K562 (cell line): ENCODE results near the gene NUDT6. TPM values are rescaled to one million over a fixed set of nuclear protein-coding genes. Genes with fewer than 3 reads are reported as not detected.

Source experiments
- ATAC-seq: fragments of 200-7000 bp; cut with Tn5 transposase; 3 replicates; pipeline ENCODE4 v1.9.1; 2020; ENCODE audit warnings: moderate library complexity
- BruUV-seq: library from RNA; stranded (reverse); fragments of 400-500 nt; replicated peaks from 2 replicates; lab custom pipeline; 2021; lab: Mats Ljungman, UMichigan
- CTCF ChIA-PET: fragments of 300-600 bp; formaldehyde crosslinking; extraction: SDS; loops from one replicate; lab custom pipeline; 2021; ENCODE audit warnings: low intra/inter-chr PET ratio; lab: Yijun Ruan, JAX
- POLR2A ChIA-PET: fragments of 300-600, 350-650 bp; sonication (Branson Sonifier 250); formaldehyde crosslinking; extraction: SDS; loops from one replicate; lab custom pipeline; 2021; ENCODE audit warnings: antibody characterized with exemption, inconsistent platforms; lab: Yijun Ruan, JAX
- DNase-seq, 4 experiments: peaks; one replicate each; pipeline versions ENCODE4 v3.0.0 to v3.0.0-alpha.2; 2011 to 2018; ENCODE audit warnings: low spot score in 3 of 4, mixed read lengths in 3 of 4; ENCODE audit errors: extremely low read depth in 1 of 4
- FAIRE-seq: peaks from 2 replicates; lab custom pipeline; 2011; peaks lifted over from hg19 to GRCh38; lab: Jason Lieb, UNC
- H2AFZ ChIP-seq: 2 replicates; pipeline ENCODE4 v1.6.0; 2011; ENCODE audit warnings: low read depth, low read length, control low read depth, inconsistent platforms
- H3K27ac ChIP-seq: fragments of 200-600 bp; 3 replicates; pipeline ENCODE4 v1.8.0; 2011; ENCODE audit warnings: low read depth, mild to moderate bottlenecking, control low read depth, inconsistent platforms, low read length, moderate library complexity, mixed read lengths; ENCODE audit errors: extremely low read depth
- H3K27me3 ChIP-seq, 2 experiments: fragments of 300-600 bp in 1 of 2; 2 replicates in 1 of 2; 3 replicates in 1 of 2; pipeline versions ENCODE4 v1.6.0 to v1.8.0; 2011; ENCODE audit warnings: inconsistent platforms in 2 of 2, low read length in 2 of 2, mild to moderate bottlenecking in 1 of 2, mixed read lengths in 1 of 2, moderate library complexity in 1 of 2; ENCODE audit not compliant: control insufficient read depth in 2 of 2, insufficient read depth in 2 of 2
- H3K36me3 ChIP-seq: fragments of 300-600 bp; 3 replicates; pipeline ENCODE4 v1.8.0; 2011; ENCODE audit warnings: mild to moderate bottlenecking, low read length, inconsistent platforms; ENCODE audit not compliant: control insufficient read depth, insufficient read depth
- H3K4me1 ChIP-seq, 2 experiments: fragments of 200-600 bp in 1 of 2; replicated peaks in 1 of 2; 2 replicates in 1 of 2; 3 replicates in 1 of 2; pipeline versions ENCODE4 v1.5.1 to v1.8.0; 2011; ENCODE audit warnings: inconsistent platforms in 2 of 2, low read length in 2 of 2, mild to moderate bottlenecking in 1 of 2, mixed read lengths in 1 of 2, moderate library complexity in 1 of 2; ENCODE audit not compliant: control insufficient read depth in 2 of 2, insufficient read depth in 2 of 2
- H3K4me2 ChIP-seq: 2 replicates; pipeline ENCODE4 v1.6.1; 2011; ENCODE audit warnings: low read length, control low read depth, inconsistent platforms, mixed read lengths; ENCODE audit not compliant: insufficient read depth
- H3K4me3 ChIP-seq: fragments of 200-600 bp; sonication (generic), shearing (Covaris generic); 2 replicates; pipeline ENCODE4 v1.5.1; 2016; ENCODE audit warnings: control low read depth, inconsistent platforms
- H3K79me2 ChIP-seq: fragments of 200-600 bp; 3 replicates; pipeline ENCODE4 v1.8.0; 2011; ENCODE audit warnings: low read length, inconsistent platforms; ENCODE audit not compliant: control insufficient read depth, insufficient read depth
- H3K9ac ChIP-seq, 2 experiments: 2 replicates each; pipeline versions ENCODE4 v1.6.0 to v1.6.1; 2011; ENCODE audit warnings: low read depth in 2 of 2, low read length in 2 of 2, control low read depth in 1 of 2, inconsistent platforms in 1 of 2, mild to moderate bottlenecking in 1 of 2, mixed read lengths in 1 of 2; ENCODE audit not compliant: insufficient read depth in 1 of 2
- H3K9me1 ChIP-seq: one replicate; pipeline ENCODE4 v1.6.0; 2011; ENCODE audit warnings: inconsistent platforms, mild to moderate bottlenecking, low read length, moderate library complexity; ENCODE audit not compliant: control insufficient read depth, insufficient read depth
- H3K9me3 ChIP-seq: replicated peaks from 2 replicates; pipeline ENCODE4 v1.5.1; 2011; ENCODE audit warnings: low read depth, low read length, inconsistent platforms; ENCODE audit not compliant: control insufficient read depth, insufficient read depth
- H4K20me1 ChIP-seq: replicated peaks from 2 replicates; pipeline ENCODE4 v1.6.1; 2011; ENCODE audit warnings: low read length, inconsistent platforms, mixed read lengths; ENCODE audit not compliant: control insufficient read depth, insufficient read depth
- CBFB ChIP-seq: sonication (generic); formaldehyde crosslinking; IDR thresholded peaks from 2 replicates; pipeline ENCODE4 v1.4.0; 2020; ENCODE audit warnings: mild to moderate bottlenecking, missing genetic modification reagents
- HLTF ChIP-seq: fragments of 450-650 bp; IDR thresholded peaks from 2 replicates; pipeline ENCODE4 v1.6.1; 2016
- HMBOX1 ChIP-seq: sonication (generic); IDR thresholded peaks from 2 replicates; pipeline ENCODE4 v1.6.1; 2016
- MNT ChIP-seq, 2 experiments: fragments of 450-650 bp; conservative IDR thresholded peaks; 2 replicates each; pipeline ENCODE4 v1.6.1; 2017; ENCODE audit warnings: mild to moderate bottlenecking in 2 of 2, moderate library complexity in 2 of 2
- NR2F6 ChIP-seq: fragments of 450-650 bp; formaldehyde crosslinking; IDR thresholded peaks from 2 replicates; pipeline ENCODE4 v1.4.0; 2020; ENCODE audit warnings: mild to moderate bottlenecking
- PATZ1 ChIP-seq: fragments of 250-450 bp; sonication (Bioruptor Pico); IDR thresholded peaks from 2 replicates; pipeline ENCODE4 v1.5.0; 2020; ENCODE audit warnings: mild to moderate bottlenecking, borderline replicate concordance
- POLR2AphosphoS5 ChIP-seq: IDR thresholded peaks from 2 replicates; pipeline ENCODE4 v1.6.1; 2011; ENCODE audit warnings: mild to moderate bottlenecking, low read depth, low read length, moderate library complexity; ENCODE audit not compliant: control insufficient read depth, insufficient read depth
- RAD21 ChIP-seq, 2 experiments: fragments of 250-450 bp in 1 of 2; fragments of 450-650 bp in 1 of 2; sonication (Bioruptor Pico) in 1 of 2; formaldehyde crosslinking in 1 of 2; IDR thresholded peaks in 1 of 2; conservative IDR thresholded peaks in 1 of 2; 2 replicates each; pipeline versions ENCODE4 v1.4.0 to v1.8.0; 2020 to 2022; ENCODE audit warnings: mild to moderate bottlenecking in 2 of 2, moderate library complexity in 1 of 2
- SMARCE1 ChIP-seq: fragments of 450-650 bp; IDR thresholded peaks from 2 replicates; pipeline ENCODE4 v1.7.1; 2016; ENCODE audit warnings: mild to moderate bottlenecking
- TCF7 ChIP-seq: sonication (generic); IDR thresholded peaks from 2 replicates; pipeline ENCODE4 v1.6.1; 2016; ENCODE audit warnings: antibody characterized with exemption, borderline replicate concordance
- TCFL5 ChIP-seq: fragments of 250-450 bp; sonication (Bioruptor Pico); conservative IDR thresholded peaks from 2 replicates; pipeline ENCODE4 v1.6.1; 2021; ENCODE audit warnings: mild to moderate bottlenecking, moderate library complexity, matching md5 sums
- TSHZ1 ChIP-seq: fragments of 250-450 bp; sonication (Bioruptor Pico); IDR thresholded peaks from 2 replicates; pipeline ENCODE4 v1.4.0; 2020; ENCODE audit warnings: mild to moderate bottlenecking, moderate library complexity
- XRCC3 ChIP-seq: fragments of 450-650 bp; IDR thresholded peaks from 2 replicates; pipeline ENCODE4 v1.6.1; 2017; ENCODE audit warnings: mild to moderate bottlenecking, moderate library complexity
- ZC3H11A ChIP-seq: IDR thresholded peaks from 2 replicates; pipeline ENCODE4 v1.6.1; 2012; ENCODE audit warnings: low read depth, low read length, improper control_type of control experiment
- ZNF263 ChIP-seq: sonication (generic); formaldehyde crosslinking; IDR thresholded peaks from 2 replicates; pipeline ENCODE4 v1.8.0; 2022; ENCODE audit warnings: mild to moderate bottlenecking, missing genetic modification reagents, borderline replicate concordance
- ZNF583 ChIP-seq: fragments of 250-450 bp; sonication (Bioruptor Pico); IDR thresholded peaks from 2 replicates; pipeline ENCODE4 v1.4.0; 2020
- in situ Hi-C: fragments of 300-500 bp; cut with MboI; formaldehyde crosslinking; loops from 4 replicates; pipeline ENCODE4 v1.15.0; 2018; ENCODE audit warnings: inconsistent platforms, mixed read lengths
- intact Hi-C: fragments of 100-400 bp; cut with micrococcal nuclease; formaldehyde crosslinking; loops from 2 replicates; pipeline ENCODE4 v1.14.2; 2022
- polyA plus RNA-seq, 8 experiments: library from polyadenylated mRNA; depleted of rRNA in 4 of 8; stranded (reverse) in 5 of 8; unstranded in 3 of 8; fragments of >200 nt; fragmentation: Nextera tagmentation in 2 of 8; fragmentation: Illumina TruSeq in 1 of 8; extraction: Ambion mirVana in 2 of 8; extraction: Trizol in 1 of 8; gene quantifications; 2 replicates each; pipeline versions ENCODE4 v1.2.1 to v1.2.3, GENCODE V29; 2011 to 2014; ENCODE audit warnings: inconsistent platforms in 1 of 8, missing spikeins in 1 of 8
- total RNA-seq, 7 experiments: library from RNA; depleted of rRNA in 6 of 7; stranded (reverse); fragments of >200 nt in 6 of 7; fragmentation: Illumina TruSeq in 2 of 7; extraction: Trizol in 2 of 7; gene quantifications; 2 replicates each; pipeline versions ENCODE4 v1.2.1 to v1.2.3, GENCODE V29; 2011 to 2021; ENCODE audit warnings: low replicate concordance in 1 of 7

Gene NUDT6
- total and polyA plus RNA-seq, 9 of the 15 experiments (the other 6 are each of a cell fraction or from before 2014, with no cell fraction given), result 9.4 to 18.1 (median 13.4) TPM

GRCh38 chr4:122879001-122879400 lies 43.4 kb downstream of the NUDT6 start:
- H3K79me2 ChIP-seq, result peaks cover 3% of the 10 kb centered on the region; the same call in 2 of the 3 replicates
- no peak overlapping the region for H2AFZ ChIP-seq
- no TSS peak for BruUV-seq
- FAIRE-seq, result no peak
- H3K4me1 ChIP-seq, result no peaks in the 10 kb centered on the region; a peak in 2 of 5 replicates
- H3K4me2 ChIP-seq, result no peak overlapping the region
- peaks cover 40% of the 10 kb centered on the region for H3K36me3 ChIP-seq
- DNase-seq, result no peak
- ChIA-PET CTCF (no interaction called here), POLR2A (no interaction called here)
- no peaks in the 10 kb centered on the region for H4K20me1 ChIP-seq
- no peak overlapping the region for H3K9ac ChIP-seq
- in situ Hi-C loops, result no loop called here
- ATAC-seq, result no peak
- no peaks in the 10 kb centered on the region for H3K9me1 ChIP-seq
- H3K27me3 ChIP-seq, result no peaks in the 10 kb centered on the region
- H3K27ac ChIP-seq, result no peak overlapping the region
- H3K9me3 ChIP-seq, result 0 out of 2 replicates have a peak, but pooled peaks cover 2% of the 10 kb centered on the region
- H3K4me3 ChIP-seq, result no peak overlapping the region
- intact Hi-C loops, result no loop called here
- TF ChIP-seq MNT (conservative IDR thresholded peaks at IDR 0.05), result no peak
- TF ChIP-seq TCFL5 (CRISPR knock-in tag), result no peak
- TF ChIP-seq HLTF, result no peak
- no peak for TF ChIP-seq TCF7
- TF ChIP-seq ZC3H11A, result no peak
- TF ChIP-seq ZNF263 (CRISPR knock-in tag), result no peak
- no peak for TF ChIP-seq POLR2AphosphoS5
- TF ChIP-seq SMARCE1, result no peak
- TF ChIP-seq ZNF583 (CRISPR knock-in tag), result no peak
- no peak for TF ChIP-seq CBFB (CRISPR knock-in tag)
- TF ChIP-seq NR2F6 (CRISPR knock-in tag), result no peak
- no peak for TF ChIP-seq TSHZ1
- no peak for TF ChIP-seq HMBOX1
- TF ChIP-seq RAD21 (CRISPR knock-in tag; conservative IDR thresholded peaks at IDR 0.05 in 1 of 2, IDR thresholded peaks at IDR 0.05 in 1 of 2), result no peak
- no peak for TF ChIP-seq XRCC3
- TF ChIP-seq PATZ1 (CRISPR knock-in tag), result no peak
